Measurements from ENCODE around the gene OSBPL6. TPM values are rescaled to one million over a fixed set of nuclear protein-coding genes. Genes with fewer than 3 reads are reported as not detected.

The OSBPL6 gene
- total RNA-seq, 1 experiment from 2014 or later = 4.6 TPM

DNA sequence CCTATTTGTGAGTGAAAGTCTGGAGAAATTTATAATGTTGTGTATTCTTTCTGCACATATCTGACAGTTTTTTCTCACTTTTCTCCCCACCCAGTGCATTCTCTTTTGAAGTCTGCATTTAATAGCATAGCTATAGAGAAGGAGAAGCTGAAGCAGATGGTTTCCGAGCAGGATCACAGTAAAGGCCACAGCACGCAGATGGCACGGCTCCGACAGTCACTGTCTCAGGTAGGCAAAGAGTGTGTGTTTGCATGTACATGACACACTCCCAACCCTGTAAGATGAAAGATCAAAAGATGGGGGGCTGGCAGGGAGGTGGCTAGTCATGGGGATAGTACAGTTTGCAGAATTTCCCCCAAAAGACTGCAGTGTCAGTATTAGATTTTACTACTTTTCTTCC is 167.3 kb downstream of the OSBPL6 start:
- Histone ChIP-seq H3K9ac (ENCODE audit: extremely low read depth, insufficient read length, low read length) (no peak overlapping the region), H3K4ac (ENCODE audit: low read depth, low read length) (no peak overlapping the region), H3K27ac (ENCODE audit: insufficient read length, low read depth, low read length) (no peak overlapping the region), H4K8ac (replicated peaks; ENCODE audit: insufficient read length, low read depth, low read length) (no peak overlapping the region), H2BK120ac (ENCODE audit: low read depth, low read length, poor library complexity, severe bottlenecking) (no peak overlapping the region), H2AK5ac (ENCODE audit: insufficient read length, low read length) (no peak overlapping the region), H4K91ac (ENCODE audit: insufficient read length, low read depth, low read length) (no peak overlapping the region), H2BK5ac (ENCODE audit: insufficient read length, low read length) (no peak overlapping the region), H3K79me2 (ENCODE audit: insufficient read depth, low read length) (no peaks in the 10 kb centered on the region), H3K27me3 (ENCODE audit: insufficient read depth, low read length) (no peaks in the 10 kb centered on the region), H2AFZ (ENCODE audit: low read length) (no peak overlapping the region), H3K56ac (ENCODE audit: insufficient read length, low read depth, low read length) (no peak overlapping the region), H3K23ac (ENCODE audit: insufficient read length, low read depth, low read length) (no peak overlapping the region), H3K18ac (ENCODE audit: insufficient read length, low read depth, low read length) (no peak overlapping the region), H3K4me2 (ENCODE audit: insufficient read depth, insufficient read length, low read length) (no peak overlapping the region), H3K23me2 (ENCODE audit: insufficient read length, low read depth, low read length, poor library complexity, severe bottlenecking) (no peaks in the 10 kb centered on the region), H3K4me1 (ENCODE audit: insufficient read depth, low read length) (no peaks in the 10 kb centered on the region), H2BK20ac (ENCODE audit: low read depth, low read length, poor library complexity, severe bottlenecking) (no peak overlapping the region), H2BK15ac (ENCODE audit: low read depth, low read length) (no peak overlapping the region), H4K20me1 (ENCODE audit: control insufficient read depth, insufficient read depth, insufficient read length) (no peaks in the 10 kb centered on the region), H3K9me3 (ENCODE audit: control insufficient read depth, low read depth, low read length) (no peaks in the 10 kb centered on the region), H3T11ph (ENCODE audit: low read length) (no peak overlapping the region), H3K14ac (ENCODE audit: insufficient read depth, low read length) (no peak overlapping the region), H2BK12ac (ENCODE audit: insufficient read length, low read depth, low read length) (no peak overlapping the region), H3K79me1 (ENCODE audit: insufficient read depth, low read depth, low read length, poor library complexity, severe bottlenecking) (no peaks in the 10 kb centered on the region), H4K5ac (ENCODE audit: insufficient read length, low read depth, low read length) (no peak overlapping the region)
- H3K9me3 Mint-ChIP-seq = peaks cover 9 to 12% of the 10 kb centered on the region in 2 experiments; a peak in 4 of 5 replicates
- no peak overlapping the region for H3K27ac Mint-ChIP-seq
- H3K4me3 Mint-ChIP-seq = no peak overlapping the region
- no peak for DNase-seq
- H3K27me3 Mint-ChIP-seq (ENCODE audit: low read depth) = no peaks in the 10 kb centered on the region
- H3K4me1 Mint-ChIP-seq = peaks cover 5% of the 10 kb centered on the region in 2 experiments; a peak in 2 of 4 replicates
- TF ChIP-seq, protein P1, sequence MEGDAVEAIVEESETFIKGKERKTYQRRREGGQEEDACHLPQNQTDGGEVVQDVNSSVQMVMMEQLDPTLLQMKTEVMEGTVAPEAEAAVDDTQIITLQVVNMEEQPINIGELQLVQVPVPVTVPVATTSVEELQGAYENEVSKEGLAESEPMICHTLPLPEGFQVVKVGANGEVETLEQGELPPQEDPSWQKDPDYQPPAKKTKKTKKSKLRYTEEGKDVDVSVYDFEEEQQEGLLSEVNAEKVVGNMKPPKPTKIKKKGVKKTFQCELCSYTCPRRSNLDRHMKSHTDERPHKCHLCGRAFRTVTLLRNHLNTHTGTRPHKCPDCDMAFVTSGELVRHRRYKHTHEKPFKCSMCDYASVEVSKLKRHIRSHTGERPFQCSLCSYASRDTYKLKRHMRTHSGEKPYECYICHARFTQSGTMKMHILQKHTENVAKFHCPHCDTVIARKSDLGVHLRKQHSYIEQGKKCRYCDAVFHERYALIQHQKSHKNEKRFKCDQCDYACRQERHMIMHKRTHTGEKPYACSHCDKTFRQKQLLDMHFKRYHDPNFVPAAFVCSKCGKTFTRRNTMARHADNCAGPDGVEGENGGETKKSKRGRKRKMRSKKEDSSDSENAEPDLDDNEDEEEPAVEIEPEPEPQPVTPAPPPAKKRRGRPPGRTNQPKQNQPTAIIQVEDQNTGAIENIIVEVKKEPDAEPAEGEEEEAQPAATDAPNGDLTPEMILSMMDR (conservative IDR thresholded peaks at IDR 0.05) = no peak
- peaks cover 0 to 5% (median 0%) of the 10 kb centered on the region in 3 experiments; a peak in 1 of 7 replicates for H3K36me3 Mint-ChIP-seq (ENCODE audit: insufficient read depth in 1 of 3, low read depth in 3 of 3)
- no CpG with 5 or more reads among the region's 4 CpGs for WGBS (ENCODE audit: extremely low coverage, insufficient read length, low lambda C conversion rate)

Measured in H9 (cell line).